GM19455 (cell line): Measurements from ENCODE around the gene PAPSS2.
"Not testable (repeated sequence)": the region's sequence is repeated elsewhere in the genome, so short reads cannot be mapped to it uniquely, and the experiment has no call there.

ENCODE experiments used
- ATAC-seq: cut with Tn5 transposase; IDR thresholded peaks from one replicate; pipeline ENCODE4 v1.9.1; 2021; ENCODE audit not compliant: unreplicated experiment

The PAPSS2 gene

GRCh38 chr10:87702973-87703294 is 43.3 kb downstream of the PAPSS2 start:
- no peak for ATAC-seq

GRCh38 chr10:87703771-87704170 is 44.1 kb downstream of the PAPSS2 start:
- no peak for ATAC-seq

- no peak for ATAC-seq
These were observed 45.7 kb downstream of the PAPSS2 start for GRCh38 chr10:87705339-87705738.

DNA sequence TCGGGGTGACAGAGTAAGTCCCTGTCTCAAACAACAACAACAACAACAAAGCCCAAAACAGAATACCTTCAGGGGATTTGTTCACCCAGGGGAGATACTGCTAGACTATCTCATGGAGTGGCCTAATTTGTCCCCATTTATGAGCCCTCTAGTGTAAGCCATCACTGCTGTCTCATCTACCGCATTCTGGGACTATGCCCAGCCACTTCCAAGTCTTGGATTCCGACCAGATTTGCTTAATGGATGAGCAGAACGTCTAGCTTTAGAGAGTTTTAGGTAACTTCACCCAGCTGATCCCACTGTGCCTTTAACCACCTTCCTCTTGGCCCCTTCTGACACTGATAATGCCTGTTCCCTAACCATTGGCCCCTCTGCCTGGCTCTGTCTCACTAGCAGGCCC is 47.1 kb downstream of the PAPSS2 start:
- ATAC-seq: no peak

DNA sequence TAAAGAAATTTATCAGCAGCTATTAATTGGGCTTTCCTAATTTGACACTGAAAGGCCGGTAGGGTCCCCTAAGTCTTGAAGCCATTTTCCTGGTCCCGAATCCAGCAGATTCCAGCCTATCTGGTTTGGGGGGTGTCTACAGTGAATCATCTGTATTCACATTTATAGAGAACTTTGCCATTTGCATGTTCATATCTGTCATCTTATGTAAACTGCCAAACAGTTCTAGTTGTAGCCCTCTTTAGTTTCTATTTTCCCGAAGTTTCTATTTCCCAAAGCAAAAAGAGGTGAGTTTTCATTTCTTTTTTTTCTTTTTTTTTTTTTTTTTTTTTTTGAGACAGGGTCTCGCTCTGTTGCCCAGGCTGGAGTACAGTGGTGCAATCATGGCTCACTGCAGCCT is 47.6 kb downstream of the PAPSS2 start:
- ATAC-seq: no peak

DNA sequence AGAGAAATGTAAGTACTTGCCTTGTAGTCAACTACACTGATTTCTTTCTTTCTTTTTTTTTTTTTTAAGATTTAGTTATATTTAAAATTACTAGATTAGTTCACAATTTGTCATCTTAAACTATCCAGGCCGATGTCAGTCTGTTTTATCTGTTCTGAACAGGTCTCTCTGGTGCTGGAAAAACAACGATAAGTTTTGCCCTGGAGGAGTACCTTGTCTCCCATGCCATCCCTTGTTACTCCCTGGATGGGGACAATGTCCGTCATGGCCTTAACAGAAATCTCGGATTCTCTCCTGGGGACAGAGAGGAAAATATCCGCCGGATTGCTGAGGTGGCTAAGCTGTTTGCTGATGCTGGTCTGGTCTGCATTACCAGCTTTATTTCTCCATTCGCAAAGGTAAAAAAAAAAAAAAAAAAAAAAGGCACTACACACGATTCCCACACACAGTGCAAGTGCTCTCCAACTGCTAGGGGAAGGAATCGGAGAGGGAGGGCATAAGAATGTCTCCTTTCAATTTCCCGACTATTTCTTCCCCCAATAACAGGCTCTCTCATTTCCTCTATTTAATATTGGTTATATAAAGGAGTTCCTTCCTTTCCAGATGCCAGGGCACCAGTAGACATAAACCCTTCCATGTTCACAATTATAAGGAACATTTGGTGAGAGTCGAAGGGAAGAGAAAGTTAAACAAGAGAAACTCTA is 53.4 kb downstream of the PAPSS2 start:
- ATAC-seq: no peak

GRCh38 chr10:87713707-87714106 is 54.0 kb downstream of the PAPSS2 start:
- no peak for ATAC-seq

GRCh38 chr10:87715552-87716347 is 56.1 kb downstream of the PAPSS2 start:
- ATAC-seq: no peak

- ATAC-seq: no peak
These were observed 56.6 kb downstream of the PAPSS2 start for GRCh38 chr10:87716348-87716670.

GRCh38 chr10:87720665-87721064 is 61.0 kb downstream of the PAPSS2 start:
- no peak for ATAC-seq

DNA sequence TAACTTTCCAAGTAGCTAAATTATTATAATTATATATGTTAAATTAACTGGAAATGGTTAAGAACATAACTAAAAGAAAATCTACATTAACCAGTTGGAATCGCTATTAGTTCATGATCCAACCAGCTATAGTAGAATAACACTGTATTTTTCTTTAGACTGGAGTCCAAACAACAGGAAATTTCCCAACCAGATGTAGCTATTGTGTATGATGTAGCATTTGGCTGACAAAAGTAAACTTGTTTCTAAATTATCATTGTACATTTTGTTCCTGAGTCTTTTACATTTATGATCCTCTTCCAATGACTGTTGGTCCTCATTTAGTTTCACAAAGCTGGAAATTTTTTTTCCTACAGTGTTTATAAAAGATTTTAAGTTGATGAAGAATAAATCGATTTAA is 62.1 kb downstream of the PAPSS2 start:
- no peak for ATAC-seq

GRCh38 chr10:87722716-87723115 is 63.0 kb downstream of the PAPSS2 start:
- no peak for ATAC-seq

- ATAC-seq: no peak
These were observed 63.8 kb downstream of the PAPSS2 start for GRCh38 chr10:87723500-87723899.

DNA sequence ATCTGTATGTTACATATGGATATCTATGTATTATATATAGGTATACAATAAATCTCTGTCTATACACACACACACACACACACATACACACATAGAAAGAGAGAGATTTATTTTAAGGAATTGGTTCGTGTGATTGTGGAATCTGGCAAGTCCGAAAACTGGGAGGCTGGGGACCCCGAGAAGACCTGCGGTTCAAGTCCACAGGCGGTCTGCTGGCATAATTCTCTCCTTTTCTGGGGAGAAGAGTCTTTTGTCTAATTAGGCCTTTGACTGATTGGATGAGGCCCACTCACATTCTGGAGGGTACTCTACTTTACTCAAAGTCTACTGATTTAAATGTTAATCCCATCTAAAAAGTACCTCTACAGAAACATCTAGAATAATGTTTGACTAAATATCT is 65.1 kb downstream of the PAPSS2 start:
- no peak for ATAC-seq

DNA sequence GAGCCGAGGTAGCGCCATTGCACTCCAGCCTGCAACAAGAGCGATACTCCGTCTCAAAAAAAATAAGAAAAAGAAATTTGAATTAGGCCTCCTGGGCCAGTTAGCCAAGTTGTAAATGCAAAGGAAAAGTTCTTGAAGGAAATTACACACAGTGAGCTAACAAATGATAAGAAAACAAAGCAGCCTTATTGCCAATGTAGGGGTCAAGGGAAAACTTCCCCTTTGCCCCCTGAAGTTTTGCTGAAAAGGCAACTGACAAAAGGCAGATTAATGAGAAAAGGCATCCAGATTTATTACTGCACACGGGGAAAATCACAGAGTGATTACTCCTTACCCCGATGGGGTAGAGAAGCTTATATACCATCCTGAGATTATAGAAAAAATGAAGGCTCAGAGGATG is 70.3 kb downstream of the PAPSS2 start:
- ATAC-seq: no peak

DNA sequence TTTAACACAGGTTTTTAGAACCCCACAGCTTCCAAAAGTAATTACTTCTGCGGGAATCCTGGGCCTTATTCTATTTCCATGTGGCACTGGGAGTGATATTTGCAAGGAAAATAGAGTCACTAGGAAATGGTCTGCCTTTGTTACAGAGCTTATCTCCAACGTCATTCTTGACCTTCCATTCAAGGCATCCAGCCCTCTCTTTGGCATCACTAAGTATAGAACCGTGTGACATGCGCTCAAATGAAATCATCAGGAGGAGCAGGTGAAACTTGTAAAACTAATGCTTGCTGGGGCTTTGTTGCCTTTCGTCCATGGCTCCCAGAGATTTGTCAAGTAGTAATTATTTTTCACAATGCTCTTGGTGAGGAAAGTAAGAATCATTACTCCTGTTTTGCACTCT is 73.4 kb downstream of the PAPSS2 start:
- ATAC-seq: no peak

DNA sequence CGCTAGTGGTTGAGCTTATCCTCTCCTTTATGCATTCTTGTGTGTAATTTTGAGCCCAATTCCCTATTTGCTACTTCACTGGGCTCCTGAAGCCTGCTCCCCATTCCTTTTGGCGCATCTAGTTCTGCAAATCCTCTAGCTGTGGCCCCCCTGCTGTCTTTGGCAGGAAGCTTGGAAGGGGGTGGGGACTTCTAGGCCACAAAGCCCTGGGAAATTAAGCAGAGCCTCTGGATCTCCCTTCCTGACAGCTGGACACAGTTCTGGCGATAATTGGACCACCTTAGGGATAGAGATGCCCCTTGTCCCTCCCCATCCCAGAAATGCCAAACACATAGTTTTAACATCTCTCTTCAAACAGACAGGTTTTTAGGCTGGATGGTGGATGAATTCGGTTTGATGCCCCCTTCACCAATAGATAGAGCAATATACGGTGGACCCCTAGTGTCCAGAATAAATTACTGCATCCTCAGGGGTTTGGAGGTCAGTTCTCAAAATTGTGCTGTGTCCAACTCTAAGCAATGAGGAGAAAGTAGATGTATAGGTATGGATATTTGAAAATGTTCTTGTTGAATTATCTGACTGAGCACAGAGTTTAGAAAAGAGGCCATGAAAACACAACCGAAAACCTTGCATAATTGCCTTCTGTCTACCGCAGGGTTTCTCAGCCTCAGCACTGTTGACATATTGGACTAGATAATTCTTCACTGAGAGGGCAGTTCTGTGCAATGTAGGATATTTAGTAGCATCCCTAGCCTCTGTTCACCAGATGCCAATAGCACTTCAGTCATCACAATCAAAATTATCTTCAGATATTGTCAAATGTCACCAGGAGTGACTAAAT is 75.5 kb downstream of the PAPSS2 start:
- no peak for ATAC-seq

DNA sequence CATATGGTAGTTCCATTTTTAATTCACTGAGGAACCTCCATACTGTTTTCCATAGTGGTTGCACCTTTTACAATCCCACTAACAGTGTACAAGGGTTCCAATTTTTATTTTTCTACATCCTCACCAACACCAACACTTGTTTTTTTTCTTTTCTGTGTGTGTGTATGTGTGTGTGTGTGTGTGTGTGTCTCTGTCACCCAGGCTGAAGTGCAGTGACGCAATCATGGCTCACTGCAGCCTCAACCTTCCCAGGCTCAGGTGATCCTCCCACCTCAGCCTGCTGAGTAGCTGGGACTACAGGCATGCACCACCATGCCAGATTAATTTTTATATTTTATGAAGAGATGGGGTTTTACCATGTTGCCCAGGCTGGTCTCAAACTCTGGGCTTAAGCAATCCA is 78.6 kb downstream of the PAPSS2 start:
- ATAC-seq: not testable (repeated sequence)

DNA sequence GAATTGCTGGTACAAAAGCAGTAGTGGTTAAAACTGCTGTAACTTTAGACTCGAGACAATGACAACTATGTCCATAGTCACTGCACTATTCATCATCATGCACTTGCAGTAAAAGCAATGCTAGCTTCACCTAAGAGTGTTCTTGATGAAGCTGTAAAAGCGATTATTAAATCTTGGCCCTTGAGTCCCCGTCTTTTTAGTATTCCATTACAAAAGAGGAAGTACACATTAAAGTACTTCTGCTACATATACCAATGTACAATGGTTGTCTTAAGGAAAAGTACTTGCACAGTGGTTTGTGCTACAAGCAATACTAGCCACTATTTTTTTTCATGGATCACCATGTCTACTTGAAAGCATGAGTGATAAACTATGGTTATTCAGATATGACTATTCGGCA is 80.0 kb downstream of the PAPSS2 start:
- no peak for ATAC-seq

DNA sequence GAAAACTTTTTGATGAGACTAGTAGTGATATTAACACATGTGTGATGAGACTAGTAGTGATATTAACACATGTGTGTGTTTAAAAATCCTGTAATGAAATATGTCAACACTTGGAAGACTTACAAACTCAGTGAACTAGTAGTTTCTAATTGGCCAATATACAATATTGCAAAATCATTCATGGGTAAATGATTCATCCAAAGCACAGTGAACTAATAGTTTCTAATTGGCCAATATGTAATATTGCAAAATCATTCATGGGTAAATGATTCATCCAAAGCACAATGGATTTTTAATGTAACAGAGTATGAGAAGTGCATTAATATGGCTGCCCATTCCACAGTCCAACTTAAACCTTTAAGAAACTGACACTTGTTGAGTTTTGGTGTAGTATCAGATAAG is 80.6 kb downstream of the PAPSS2 start:
- no peak for ATAC-seq

DNA sequence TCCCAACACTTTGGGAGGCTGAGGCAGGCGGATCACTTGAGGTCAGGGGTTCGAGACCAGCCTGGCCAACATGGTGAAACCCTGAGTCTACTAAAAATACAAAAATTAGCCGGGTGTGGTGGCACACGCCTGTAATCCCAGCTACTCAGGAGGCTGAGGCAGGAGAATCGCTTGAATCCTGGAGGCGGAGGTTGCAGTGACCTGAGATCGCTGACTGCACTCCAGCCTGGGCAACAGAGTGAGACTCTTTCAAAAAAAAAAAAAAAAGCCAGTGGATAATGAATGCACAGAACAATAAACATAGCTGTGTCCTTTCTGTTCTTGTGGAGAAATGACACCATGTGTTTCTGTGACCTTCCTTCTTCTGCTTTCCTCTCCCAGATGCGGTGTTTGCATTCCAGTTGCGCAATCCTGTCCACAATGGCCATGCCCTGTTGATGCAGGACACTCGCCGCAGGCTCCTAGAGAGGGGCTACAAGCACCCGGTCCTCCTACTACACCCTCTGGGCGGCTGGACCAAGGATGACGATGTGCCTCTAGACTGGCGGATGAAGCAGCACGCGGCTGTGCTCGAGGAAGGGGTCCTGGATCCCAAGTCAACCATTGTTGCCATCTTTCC is 83.4 kb downstream of the PAPSS2 start:
- ATAC-seq: not testable (repeated sequence)

- ATAC-seq: no peak
These were observed 84.9 kb downstream of the PAPSS2 start for GRCh38 chr10:87744606-87745005.
